H1 (cell line): Measurements from ENCODE around the gene MAGI2. TPM values are rescaled to one million over a fixed set of nuclear protein-coding genes. Genes with fewer than 3 reads are reported as not detected.

Experiments used
- CTCF ChIA-PET: fragments of 300-600 bp; sonication (Branson Sonifier 250); formaldehyde crosslinking; loops from one replicate; lab custom pipeline; 2021; ENCODE audit not compliant: partially characterized antibody; lab: Charles Lee
- POLR2A ChIA-PET: fragments of 300-600 bp; sonication (Branson Sonifier 250); formaldehyde crosslinking; loops from one replicate; lab custom pipeline; 2021; ENCODE audit warnings: inconsistent platforms; ENCODE audit not compliant: partially characterized antibody; lab: Charles Lee
- DNase-seq, 2 experiments: peaks; one replicate each; pipeline versions ENCODE4 v3.0.0 to v3.0.0-alpha.2; 2010 to 2022; ENCODE audit warnings: low spot score in 2 of 2, low read depth in 1 of 2, mixed read lengths in 1 of 2
- FAIRE-seq: peaks from 2 replicates; lab custom pipeline; 2011; peaks lifted over from hg19 to GRCh38; lab: Jason Lieb, UNC
- H2AFZ ChIP-seq: 2 replicates; pipeline ENCODE4 v1.8.1; 2012; ENCODE audit warnings: low read length, inconsistent platforms
- H2AK5ac ChIP-seq: 2 replicates; pipeline ENCODE4 v1.6.1; 2013; ENCODE audit warnings: low read depth, low read length
- H2BK120ac ChIP-seq: replicated peaks from 2 replicates; pipeline ENCODE3; 2013; ENCODE audit warnings: low read depth, low read length, inconsistent platforms
- H2BK12ac ChIP-seq: 2 replicates; pipeline ENCODE4 v1.6.1; 2013; ENCODE audit warnings: low read depth, low read length
- H2BK15ac ChIP-seq: 2 replicates; pipeline ENCODE4 v1.6.1; 2013; ENCODE audit warnings: low read length
- H2BK20ac ChIP-seq: 2 replicates; pipeline ENCODE4 v1.6.1; 2013; ENCODE audit warnings: low read length
- H2BK5ac ChIP-seq: 2 replicates; pipeline ENCODE4 v1.6.1; 2013; ENCODE audit warnings: low read depth, low read length
- H3K14ac ChIP-seq: 2 replicates; pipeline ENCODE4 v1.6.1; 2013; ENCODE audit warnings: inconsistent platforms; ENCODE audit not compliant: insufficient read length
- H3K18ac ChIP-seq: 2 replicates; pipeline ENCODE4 v1.6.1; 2013; ENCODE audit warnings: low read length; ENCODE audit errors: extremely low read depth
- H3K23ac ChIP-seq: 2 replicates; pipeline ENCODE4 v1.6.1; 2013; ENCODE audit warnings: inconsistent platforms; ENCODE audit not compliant: insufficient read length
- H3K23me2 ChIP-seq: 2 replicates; pipeline ENCODE4 v1.6.1; 2013; ENCODE audit warnings: low read depth, low read length
- H3K27ac ChIP-seq: 2 replicates; pipeline ENCODE4 v1.6.1; 2011; ENCODE audit warnings: low read depth, low read length, inconsistent platforms
- H3K27me3 ChIP-seq, 4 experiments: replicated peaks in 1 of 4; 1 replicate in 1 of 4; 2 replicates in 3 of 4; pipeline versions ENCODE4 v1.6.1 to v1.8.1; 2011 to 2013; ENCODE audit warnings: low read length in 3 of 4, mild to moderate bottlenecking in 3 of 4, inconsistent platforms in 2 of 4, mixed read lengths in 2 of 4, moderate library complexity in 1 of 4; ENCODE audit not compliant: control insufficient read depth in 3 of 4, insufficient read depth in 3 of 4; ENCODE audit errors: extremely low read depth in 1 of 4
- H3K36me3 ChIP-seq, 4 experiments: 2 replicates each; pipeline versions ENCODE4 v1.6.1 to v1.8.1; 2011 to 2013; ENCODE audit warnings: mild to moderate bottlenecking in 4 of 4, low read length in 3 of 4, moderate library complexity in 2 of 4, control low read depth in 1 of 4, inconsistent platforms in 1 of 4; ENCODE audit not compliant: insufficient read depth in 4 of 4, control insufficient read depth in 2 of 4
- H3K4ac ChIP-seq: replicated peaks from 2 replicates; pipeline ENCODE3; 2013; ENCODE audit warnings: low read length, low read depth, mixed read lengths, inconsistent platforms; ENCODE audit not compliant: insufficient read length
- H3K4me1 ChIP-seq, 4 experiments: replicated peaks in 1 of 4; 1 replicate in 1 of 4; 2 replicates in 3 of 4; pipeline versions ENCODE4 v1.6.1 to v1.8.1; 2011 to 2013; ENCODE audit warnings: low read length in 3 of 4, inconsistent platforms in 2 of 4, mixed read lengths in 1 of 4; ENCODE audit not compliant: insufficient read depth in 4 of 4, control insufficient read depth in 3 of 4
- H3K4me2 ChIP-seq, 2 experiments: 2 replicates each; pipeline versions ENCODE4 v1.6.1 to v1.8.1; 2011 to 2013; ENCODE audit warnings: low read depth in 2 of 2, low read length in 2 of 2, control low read depth in 1 of 2, inconsistent platforms in 1 of 2, mild to moderate bottlenecking in 1 of 2; ENCODE audit not compliant: insufficient read depth in 1 of 2
- H3K4me3 ChIP-seq, 4 experiments: fragments of 200-600, 300-600 bp in 1 of 4; sonication (generic), shearing (Covaris generic), sonication (Bioruptor Twin) in 1 of 4; 2 replicates each; pipeline versions ENCODE4 v1.5.1 to v1.8.1; 2011 to 2016; ENCODE audit warnings: low read length in 4 of 4, low read depth in 3 of 4, control low read depth in 2 of 4, inconsistent platforms in 2 of 4, mild to moderate bottlenecking in 2 of 4, mixed read lengths in 1 of 4, moderate library complexity in 1 of 4; ENCODE audit not compliant: insufficient read depth in 2 of 4; ENCODE audit errors: extremely low read depth in 1 of 4
- H3K56ac ChIP-seq: replicated peaks from 2 replicates; pipeline ENCODE3; 2013; ENCODE audit warnings: low read depth, mild to moderate bottlenecking, mixed read lengths, low read length, inconsistent platforms; ENCODE audit not compliant: insufficient read length
- H3K79me1 ChIP-seq: 2 replicates; pipeline ENCODE4 v1.6.1; 2013; ENCODE audit warnings: low read depth, low read length, control low read depth
- H3K79me2 ChIP-seq, 2 experiments: 2 replicates each; pipeline versions ENCODE4 v1.6.1 to v1.8.1; 2012 to 2013; ENCODE audit warnings: low read length in 2 of 2, mild to moderate bottlenecking in 2 of 2, inconsistent platforms in 1 of 2; ENCODE audit not compliant: insufficient read depth in 2 of 2, control insufficient read depth in 1 of 2
- H3K9ac ChIP-seq, 4 experiments: replicated peaks in 1 of 4; 1 replicate in 1 of 4; 2 replicates in 3 of 4; pipeline versions ENCODE4 v1.6.1 to v1.8.1; 2011 to 2013; ENCODE audit warnings: low read depth in 3 of 4, low read length in 3 of 4, control low read depth in 2 of 4, mild to moderate bottlenecking in 2 of 4, moderate library complexity in 2 of 4, inconsistent platforms in 1 of 4; ENCODE audit errors: extremely low read depth in 1 of 4
- H3K9me3 ChIP-seq, 2 experiments: 2 replicates each; pipeline versions ENCODE4 v1.6.1 to v1.8.1; 2012 to 2013; ENCODE audit warnings: mild to moderate bottlenecking in 2 of 2, moderate library complexity in 2 of 2, control low read depth in 1 of 2, inconsistent platforms in 1 of 2, low read depth in 1 of 2, low read length in 1 of 2, mixed read lengths in 1 of 2; ENCODE audit not compliant: insufficient read depth in 2 of 2
- H4K20me1 ChIP-seq, 2 experiments: replicated peaks in 1 of 2; 2 replicates each; pipeline versions ENCODE3 to v1.8.1; 2011 to 2013; ENCODE audit warnings: inconsistent platforms in 2 of 2, low read length in 2 of 2, mild to moderate bottlenecking in 1 of 2; ENCODE audit not compliant: insufficient read depth in 2 of 2, control insufficient read depth in 1 of 2
- H4K5ac ChIP-seq: 2 replicates; pipeline ENCODE4 v1.6.1; 2013; ENCODE audit warnings: low read length, low read depth, mixed read lengths, inconsistent platforms; ENCODE audit not compliant: insufficient read length
- H4K8ac ChIP-seq: 2 replicates; pipeline ENCODE4 v1.8.0; 2013; ENCODE audit warnings: mild to moderate bottlenecking, moderate library complexity, low read length, inconsistent platforms; ENCODE audit not compliant: insufficient read depth; ENCODE audit errors: extremely low read depth
- H4K91ac ChIP-seq: replicated peaks from 2 replicates; pipeline ENCODE3; 2013; ENCODE audit warnings: low read length, mixed read lengths, inconsistent platforms; ENCODE audit not compliant: insufficient read length
- ASH2L ChIP-seq: fragments of 200-600, 300-600 bp; sonication (generic); IDR thresholded peaks from one replicate; pipeline ENCODE4 v1.7.1; 2017; ENCODE audit warnings: low read length
- HDAC6 ChIP-seq: IDR thresholded peaks from one replicate; pipeline ENCODE4 v1.7.1; 2012; ENCODE audit warnings: low read depth, mild to moderate bottlenecking, inconsistent platforms, low read length, moderate library complexity
- MAFK ChIP-seq: IDR thresholded peaks from 2 replicates; pipeline ENCODE4 v1.6.1; 2012; ENCODE audit warnings: low read depth, mild to moderate bottlenecking, improper control_type of control experiment, low read length
- POLR2AphosphoS5 ChIP-seq: IDR thresholded peaks from 2 replicates; pipeline ENCODE4 v1.6.1; 2011; ENCODE audit warnings: low read depth, low read length
- WGBS, 2 experiments: shearing (Covaris generic) in 1 of 2; methylation state at CpG; one replicate each; pipeline versions ENCODE4 v1.1.6 to v1.1.7; 2013 to 2015; ENCODE audit warnings: low lambda C conversion rate in 2 of 2, mixed read lengths in 2 of 2, inconsistent platforms in 1 of 2, low coverage in 1 of 2, missing lambda C conversion rate in 1 of 2; ENCODE audit not compliant: insufficient replicate concordance in 2 of 2, insufficient coverage in 1 of 2, insufficient read length in 1 of 2; ENCODE audit errors: extremely low coverage in 1 of 2, missing lambda C conversion rate in 1 of 2; 5-methylcytosine and 5-hydroxymethylcytosine counted together
- polyA plus RNA-seq, 7 experiments: library from polyadenylated mRNA; depleted of rRNA in 3 of 7; stranded (reverse) in 5 of 7; unstranded in 2 of 7; fragments of >200 nt in 5 of 7; fragments of 200-250 nt in 2 of 7; gene quantifications; 1 replicate in 5 of 7; 2 replicates in 1 of 7; 4 replicates in 1 of 7; pipeline versions ENCODE4 v1.2.1 to v1.2.3, GENCODE V29; 2011 to 2013; ENCODE audit warnings: missing spikeins in 2 of 7, mixed read lengths in 2 of 7
- total RNA-seq: library from RNA; stranded (reverse); fragmentation: NEBNext Ultra II Directional; extraction: Animal tissue kit (Norgen Biotek cat#: 25700); gene quantifications from 2 replicates; pipeline ENCODE4 v1.2.1, GENCODE V29; 2021

MAGI2 gene
- total and polyA plus RNA-seq, 2 of the 8 experiments (the other 6 are each of a cell fraction or from before 2014, with no cell fraction given): 6.0 to 27.3 TPM

DNA sequence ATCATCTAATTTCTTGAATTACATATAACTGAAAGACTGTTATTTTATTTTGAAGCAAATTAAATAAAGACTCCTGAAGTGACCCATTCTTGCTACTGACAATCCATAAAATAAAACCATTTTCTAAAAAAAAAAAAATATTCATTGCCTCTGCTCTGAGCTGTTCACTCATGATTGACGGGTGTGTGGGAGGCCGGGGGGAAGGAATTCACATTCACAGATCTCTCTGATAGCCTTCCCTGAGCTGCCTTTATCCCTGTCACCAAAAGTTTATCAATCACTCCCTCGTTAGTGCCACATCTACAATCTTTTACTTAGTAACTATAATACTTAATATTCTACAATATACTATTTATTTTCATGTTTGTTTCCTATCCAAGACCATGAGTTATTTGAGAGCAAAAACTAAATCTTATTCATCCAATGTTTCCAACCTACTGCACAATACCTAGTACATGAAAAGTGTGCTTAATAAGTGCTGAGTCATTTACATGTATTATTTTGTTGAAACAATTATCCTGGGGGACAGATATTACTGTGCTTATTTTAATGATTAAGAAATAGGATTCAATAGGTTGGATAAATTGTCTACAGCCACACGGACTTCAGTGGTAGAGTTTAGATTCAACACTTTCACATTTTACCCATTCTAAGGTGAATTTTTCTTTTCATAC lies 1036.2 kb downstream of the MAGI2 start:
- ChIA-PET CTCF (interaction anchor here (0.6 to 1.1 kb wide), 2 partner anchors 39 to 390 kb away, joined by 3 to 4 read pairs; no protein-coding TSS in a partner anchor), POLR2A (no interaction called here)
- no peak overlapping the region for H4K91ac ChIP-seq
- H3K18ac ChIP-seq: no peak overlapping the region
- no peak overlapping the region for H2AFZ ChIP-seq
- no peak for DNase-seq
- H3K14ac ChIP-seq: no peak overlapping the region
- no peak overlapping the region for H2BK15ac ChIP-seq
- no peak overlapping the region for H3K9ac ChIP-seq
- no peak overlapping the region for H3K4me2 ChIP-seq
- no peak overlapping the region for H2BK20ac ChIP-seq
- TF ChIP-seq POLR2AphosphoS5: no peak
- TF ChIP-seq MAFK: no peak; the same call in 1 of the 2 replicates
- TF ChIP-seq HDAC6: no peak
- TF ChIP-seq ASH2L: no peak
- H3K27me3 ChIP-seq: no peaks in the 10 kb centered on the region; a peak in 1 of 7 replicates
- H4K5ac ChIP-seq: no peak overlapping the region
- H3K4me3 ChIP-seq: no peak overlapping the region
- H4K20me1 ChIP-seq: no peaks in the 10 kb centered on the region
- no peak overlapping the region for H3K27ac ChIP-seq
- no peak overlapping the region for H3K56ac ChIP-seq
- H3K79me1 ChIP-seq: no peaks in the 10 kb centered on the region
- H2BK12ac ChIP-seq: no peak overlapping the region
- no peaks in the 10 kb centered on the region for H3K23me2 ChIP-seq
- H3K9me3 ChIP-seq: no peaks in the 10 kb centered on the region; a peak in 1 of 4 replicates
- H4K8ac ChIP-seq: no peak overlapping the region
- no peak overlapping the region for H3K4ac ChIP-seq
- H2BK120ac ChIP-seq: no peak overlapping the region
- no peaks in the 10 kb centered on the region for H3K79me2 ChIP-seq
- FAIRE-seq: no peak
- H3K4me1 ChIP-seq: peaks cover 0 to 4% (median 0%) of the 10 kb centered on the region in 4 experiments; a peak in 1 of 7 replicates
- H3K36me3 ChIP-seq: peaks cover 0 to 5% (median 0%) of the 10 kb centered on the region in 4 experiments; a peak in 1 of 8 replicates
- H2BK5ac ChIP-seq: no peak overlapping the region
- H2AK5ac ChIP-seq: no peak overlapping the region
- H3K23ac ChIP-seq: no peak overlapping the region
- 91% methylated on average over 4 of the region's 4 CpGs; no CpG with 5 or more reads in 1 of the 2 experiments for WGBS, 2 experiments
